ENCODE data around the gene CUEDC2.

- TF ChIP-seq CTCF (IDR thresholded peaks at IDR 0.05) (no peak), ZFX (IDR thresholded peaks at IDR 0.05; ENCODE audit: borderline replicate concordance) (no peak)
Observed at GRCh38 chr10:102420714-102421506, 11.5 kb downstream of the CUEDC2 start, which contains the start of gene FBXL15.

All from 22Rv1 (cell line).